HepG2 (cell line): ENCODE measurements around the gene BCKDHA. TPM values are rescaled to one million over a fixed set of nuclear protein-coding genes. Genes with fewer than 3 reads are reported as not detected.

ENCODE experiments used
- CTCF ChIP-seq: sonication (generic); formaldehyde crosslinking; IDR thresholded peaks from 2 replicates; pipeline ENCODE4 v1.5.0; 2020; ENCODE audit warnings: mild to moderate bottlenecking, missing genetic modification reagents, moderate library complexity
- HMGXB3 ChIP-seq: sonication (generic); formaldehyde crosslinking; IDR thresholded peaks from 2 replicates; pipeline ENCODE4 v1.4.0; 2020; ENCODE audit warnings: missing genetic modification reagents, borderline replicate concordance
- HNRNPUL1 ChIP-seq: fragments of 200-400 bp; formaldehyde crosslinking; IDR thresholded peaks from 2 replicates; pipeline ENCODE4 v1.6.1; 2017; ENCODE audit warnings: low read depth, mild to moderate bottlenecking, low read length, moderate library complexity
- HOXA5 ChIP-seq: sonication (generic); formaldehyde crosslinking; IDR thresholded peaks from 2 replicates; pipeline ENCODE4 v1.4.0; 2020; ENCODE audit warnings: missing genetic modification reagents
- NFYB ChIP-seq: sonication (generic); formaldehyde crosslinking; IDR thresholded peaks from 2 replicates; pipeline ENCODE4 v1.4.0; 2020; ENCODE audit warnings: missing genetic modification reagents
- PHB2 ChIP-seq: fragments of 450-650 bp; IDR thresholded peaks from 2 replicates; pipeline ENCODE4 v1.6.1; 2018; ENCODE audit not compliant: partially characterized antibody
- PHF21A ChIP-seq: sonication (generic); formaldehyde crosslinking; IDR thresholded peaks from 2 replicates; pipeline ENCODE4 v1.5.0; 2020; ENCODE audit warnings: mild to moderate bottlenecking, missing genetic modification reagents
- POLR2A ChIP-seq, 2 experiments: IDR thresholded peaks; 2 replicates each; pipeline ENCODE4 v1.6.1; 2011; ENCODE audit warnings: low read depth in 2 of 2, low read length in 2 of 2, mild to moderate bottlenecking in 1 of 2, moderate library complexity in 1 of 2; ENCODE audit not compliant: insufficient read depth in 1 of 2
- RBM22 ChIP-seq: fragments of 200-400 bp; formaldehyde crosslinking; optimal IDR thresholded peaks from 2 replicates; pipeline ENCODE3; 2017; ENCODE audit warnings: mild to moderate bottlenecking, low read length, moderate library complexity
- SP4 ChIP-seq: sonication (generic); formaldehyde crosslinking; IDR thresholded peaks from 2 replicates; pipeline ENCODE4 v1.8.1; 2023; ENCODE audit warnings: mild to moderate bottlenecking, missing genetic modification reagents
- ZFP82 ChIP-seq: sonication (generic); formaldehyde crosslinking; IDR thresholded peaks from 2 replicates; pipeline ENCODE4 v1.5.1; 2020; ENCODE audit warnings: mild to moderate bottlenecking, missing genetic modification reagents, borderline replicate concordance
- ZNF317 ChIP-seq: sonication (generic); formaldehyde crosslinking; IDR thresholded peaks from 2 replicates; pipeline ENCODE4 v1.5.0; 2020; ENCODE audit warnings: mild to moderate bottlenecking, missing genetic modification reagents
- ZNF468 ChIP-seq: sonication (generic); formaldehyde crosslinking; IDR thresholded peaks from 2 replicates; pipeline ENCODE4 v1.8.0; 2022; ENCODE audit warnings: mild to moderate bottlenecking, moderate library complexity, missing genetic modification reagents
- polyA plus RNA-seq, 8 experiments: library from polyadenylated mRNA; depleted of rRNA in 3 of 8; stranded (reverse) in 7 of 8; unstranded in 1 of 8; fragments of >200 nt; fragmentation: Illumina TruSeq in 4 of 8; extraction: Trizol in 4 of 8; gene quantifications; 2 replicates each; pipeline versions ENCODE4 v1.2.1 to v1.2.3, GENCODE V29; 2011 to 2016; ENCODE audit warnings: low read depth in 4 of 8, missing spikeins in 1 of 8, mixed read lengths in 1 of 8; ENCODE audit not compliant: insufficient read depth in 1 of 8
- total RNA-seq, 5 experiments: library from RNA; depleted of rRNA; stranded (reverse); fragments of >200 nt; fragmentation: Illumina TruSeq; extraction: Trizol; gene quantifications; 2 replicates each; pipeline ENCODE4 v1.2.3, GENCODE V29; 2016; ENCODE audit warnings: low read depth in 1 of 5
- TF ChIP-seq, protein P1 (sequence below): sonication (generic); formaldehyde crosslinking; IDR thresholded peaks from 2 replicates; pipeline ENCODE4 v1.5.1; 2020; ENCODE audit warnings: mild to moderate bottlenecking, missing genetic modification reagents, moderate library complexity

Gene BCKDHA
- total and polyA plus RNA-seq, 2 of the 13 experiments (the other 11 are each of a cell fraction or from before 2014, with no cell fraction given) = 11.8 to 31.5 TPM

GRCh38 chr19:41431426-41432386, 34.1 kb downstream of the BCKDHA start (continued):
- TF ChIP-seq, protein P1, sequence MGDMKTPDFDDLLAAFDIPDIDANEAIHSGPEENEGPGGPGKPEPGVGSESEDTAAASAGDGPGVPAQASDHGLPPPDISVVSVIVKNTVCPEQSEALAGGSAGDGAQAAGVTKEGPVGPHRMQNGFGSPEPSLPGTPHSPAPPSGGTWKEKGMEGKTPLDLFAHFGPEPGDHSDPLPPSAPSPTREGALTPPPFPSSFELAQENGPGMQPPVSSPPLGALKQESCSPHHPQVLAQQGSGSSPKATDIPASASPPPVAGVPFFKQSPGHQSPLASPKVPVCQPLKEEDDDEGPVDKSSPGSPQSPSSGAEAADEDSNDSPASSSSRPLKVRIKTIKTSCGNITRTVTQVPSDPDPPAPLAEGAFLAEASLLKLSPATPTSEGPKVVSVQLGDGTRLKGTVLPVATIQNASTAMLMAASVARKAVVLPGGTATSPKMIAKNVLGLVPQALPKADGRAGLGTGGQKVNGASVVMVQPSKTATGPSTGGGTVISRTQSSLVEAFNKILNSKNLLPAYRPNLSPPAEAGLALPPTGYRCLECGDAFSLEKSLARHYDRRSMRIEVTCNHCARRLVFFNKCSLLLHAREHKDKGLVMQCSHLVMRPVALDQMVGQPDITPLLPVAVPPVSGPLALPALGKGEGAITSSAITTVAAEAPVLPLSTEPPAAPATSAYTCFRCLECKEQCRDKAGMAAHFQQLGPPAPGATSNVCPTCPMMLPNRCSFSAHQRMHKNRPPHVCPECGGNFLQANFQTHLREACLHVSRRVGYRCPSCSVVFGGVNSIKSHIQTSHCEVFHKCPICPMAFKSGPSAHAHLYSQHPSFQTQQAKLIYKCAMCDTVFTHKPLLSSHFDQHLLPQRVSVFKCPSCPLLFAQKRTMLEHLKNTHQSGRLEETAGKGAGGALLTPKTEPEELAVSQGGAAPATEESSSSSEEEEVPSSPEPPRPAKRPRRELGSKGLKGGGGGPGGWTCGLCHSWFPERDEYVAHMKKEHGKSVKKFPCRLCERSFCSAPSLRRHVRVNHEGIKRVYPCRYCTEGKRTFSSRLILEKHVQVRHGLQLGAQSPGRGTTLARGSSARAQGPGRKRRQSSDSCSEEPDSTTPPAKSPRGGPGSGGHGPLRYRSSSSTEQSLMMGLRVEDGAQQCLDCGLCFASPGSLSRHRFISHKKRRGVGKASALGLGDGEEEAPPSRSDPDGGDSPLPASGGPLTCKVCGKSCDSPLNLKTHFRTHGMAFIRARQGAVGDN (CRISPR knock-in tag) = peak; percentile 27; the same call in 1 of the 2 replicates
- TF ChIP-seq RBM22 (peak; percentile 44), ZNF468 (no peak), NFYB (CRISPR knock-in tag) (0 out of 2 replicates have a peak, but pooled peaks have one; percentile 24), ZFP82 (CRISPR knock-in tag) (no peak), PHB2 (no peak), ZNF317 (CRISPR knock-in tag) (no peak), CTCF (CRISPR knock-in tag) (peak; percentile 57), HNRNPUL1 (no peak), HOXA5 (CRISPR knock-in tag) (no peak), SP4 (CRISPR knock-in tag) (0 out of 2 replicates have a peak, but pooled peaks have one; percentile 24), HMGXB3 (CRISPR knock-in tag) (no peak), PHF21A (CRISPR knock-in tag) (0 out of 2 replicates have a peak, but pooled peaks have one; percentile 22), POLR2A (IDR thresholded peaks at IDR 0.05; ENCODE audit: insufficient read depth in 1 of 2, low read depth in 2 of 2, low read length in 2 of 2) (0 out of 4 replicates have a peak, but pooled peaks of 1 of the 2 experiments have one; percentile 17)
